ENCODE results near the gene ASRGL1. TPM values are rescaled to one million over a fixed set of nuclear protein-coding genes. Genes with fewer than 3 reads are reported as not detected.

ASRGL1 gene
- total RNA-seq, 4 donors from 2014 or later, result 0.38 to 12.6 (median 2.8) TPM

DNA sequence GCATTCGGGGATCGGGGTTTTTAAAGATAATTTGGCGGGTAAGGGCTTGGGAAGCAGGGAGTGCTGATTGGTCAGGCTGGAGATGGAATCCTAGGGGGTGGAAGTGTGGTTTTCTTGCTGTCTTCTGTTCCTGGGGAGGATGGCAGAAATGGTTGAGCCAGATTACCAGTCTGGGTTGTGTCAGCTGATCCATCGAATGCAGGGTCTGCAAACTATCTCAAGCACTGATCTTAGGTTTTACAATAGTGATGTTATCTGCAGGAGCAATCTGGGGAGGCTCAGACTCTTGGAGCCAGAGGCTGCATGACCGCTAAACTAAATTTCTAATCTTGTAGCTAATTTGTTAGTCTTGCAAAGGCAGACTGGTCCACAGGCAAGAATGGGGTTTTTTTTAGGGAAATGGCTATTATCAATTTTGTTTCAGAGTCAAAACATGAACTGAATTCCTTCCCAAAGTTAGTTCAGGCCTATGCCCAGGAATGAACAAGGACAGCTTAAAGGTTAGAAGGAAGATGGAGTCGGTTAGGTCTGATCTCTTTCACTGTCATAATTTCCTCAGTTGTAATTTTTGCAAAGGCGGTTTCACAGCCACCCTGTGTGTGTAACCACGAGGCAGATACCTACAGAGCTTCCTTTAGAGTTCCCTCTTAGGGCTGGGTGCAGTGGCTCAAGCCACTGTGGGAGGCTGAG lies 91.8 kb downstream of the ASRGL1 start:
- TF ChIP-seq CTCF (IDR thresholded peaks at IDR 0.05), result no peak
- no peak for TF ChIP-seq POLR2A (IDR thresholded peaks at IDR 0.05)
- no peak overlapping the region for H3K4me3 ChIP-seq (ENCODE audit: low read depth, poor library complexity, severe bottlenecking)
- intact Hi-C loops (cut with DNase I; ENCODE audit: low total_unique reads), result loop anchor here (5.0 kb wide), 1 partner anchor 113 kb away; no protein-coding TSS in a partner anchor
- 82 to 84% methylated on average over 8 of the region's 8 CpGs for WGBS, 2 donors
- no peak for DNase-seq (ENCODE audit: low spot score in 2 of 2)

DNA sequence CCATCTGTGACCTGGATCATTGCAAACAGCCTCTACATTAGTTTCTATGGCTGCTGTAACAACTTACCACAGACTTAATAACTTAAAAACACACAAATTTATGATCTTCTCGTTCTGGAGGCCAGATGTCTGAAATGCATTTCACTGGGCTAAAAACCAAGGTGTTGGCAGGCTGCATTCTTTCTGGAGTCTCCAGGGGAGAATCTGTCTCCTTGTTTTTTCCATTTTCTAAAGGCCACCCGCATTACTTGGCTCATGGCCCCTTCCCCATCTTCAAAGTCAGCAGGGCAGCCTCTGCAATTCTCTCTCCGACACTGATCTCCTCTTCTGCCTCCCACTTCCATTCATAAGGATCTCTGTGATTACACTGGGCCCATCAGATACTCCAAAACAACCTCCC lies 93.2 kb downstream of the ASRGL1 start:
- no peak overlapping the region for H3K4me3 ChIP-seq (ENCODE audit: low read depth, poor library complexity, severe bottlenecking)
- WGBS, 2 donors, result 46 to 47% methylated on average over 3 of the region's 3 CpGs
- TF ChIP-seq CTCF (IDR thresholded peaks at IDR 0.05), result no peak
- TF ChIP-seq POLR2A (IDR thresholded peaks at IDR 0.05), result no peak
- no peak for DNase-seq (ENCODE audit: low spot score in 2 of 2)
- intact Hi-C loops (cut with DNase I; ENCODE audit: low total_unique reads), result no loop called here

DNA sequence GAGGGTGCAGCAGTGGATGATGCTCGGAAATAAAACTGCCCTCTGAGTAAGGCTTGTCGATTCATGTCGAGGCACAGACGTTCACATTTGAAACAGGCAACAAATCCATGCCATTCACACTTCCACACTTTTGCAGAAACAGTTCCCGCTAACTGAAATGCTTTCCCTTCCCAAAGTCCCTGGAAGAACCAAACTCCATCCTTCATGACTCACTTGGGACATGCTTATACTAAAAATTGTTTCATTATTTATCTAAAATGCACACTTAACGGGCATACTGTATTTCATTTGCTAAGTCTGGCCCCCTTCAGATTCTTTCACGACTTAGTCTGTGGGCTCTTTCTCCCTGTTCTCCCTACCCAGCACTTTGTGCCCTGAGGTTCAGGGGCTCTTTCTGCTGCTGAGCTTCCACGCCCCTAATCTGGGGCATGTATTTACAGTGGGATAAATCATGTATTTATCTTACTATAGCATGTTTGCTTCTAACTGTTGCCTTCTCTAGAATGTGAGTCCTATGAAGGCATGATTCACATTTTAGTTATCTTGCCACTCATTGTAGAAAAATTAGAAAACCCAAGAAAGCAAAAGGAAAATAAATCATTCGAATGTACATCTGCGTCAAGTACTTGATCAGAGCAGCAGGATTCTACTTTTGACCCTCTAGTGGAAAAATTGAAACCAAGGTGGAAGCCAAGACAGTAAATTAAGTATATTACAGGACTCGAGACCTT lies 94.1 kb downstream of the ASRGL1 start:
- H3K4me3 ChIP-seq (ENCODE audit: low read depth, poor library complexity, severe bottlenecking), result no peak overlapping the region
- TF ChIP-seq CTCF (IDR thresholded peaks at IDR 0.05), result no peak
- TF ChIP-seq POLR2A (IDR thresholded peaks at IDR 0.05), result no peak
- DNase-seq (ENCODE audit: low spot score in 2 of 2), result no peak
- intact Hi-C loops (cut with DNase I; ENCODE audit: low total_unique reads), result no loop called here
- 54 to 57% methylated on average over 10 to 11 of the region's 11 CpGs for WGBS, 2 donors

GRCh38 chr11:62432695-62433094 lies 95.4 kb downstream of the ASRGL1 start:
- no peak overlapping the region for H3K4me3 ChIP-seq (ENCODE audit: low read depth, poor library complexity, severe bottlenecking)
- no peak for DNase-seq (ENCODE audit: low spot score in 2 of 2)
- intact Hi-C loops (cut with DNase I; ENCODE audit: low total_unique reads), result no loop called here
- WGBS, 2 donors, result 69 to 74% methylated on average over 9 of the region's 9 CpGs
- TF ChIP-seq POLR2A (IDR thresholded peaks at IDR 0.05), result no peak
- TF ChIP-seq CTCF (IDR thresholded peaks at IDR 0.05), result no peak

DNA sequence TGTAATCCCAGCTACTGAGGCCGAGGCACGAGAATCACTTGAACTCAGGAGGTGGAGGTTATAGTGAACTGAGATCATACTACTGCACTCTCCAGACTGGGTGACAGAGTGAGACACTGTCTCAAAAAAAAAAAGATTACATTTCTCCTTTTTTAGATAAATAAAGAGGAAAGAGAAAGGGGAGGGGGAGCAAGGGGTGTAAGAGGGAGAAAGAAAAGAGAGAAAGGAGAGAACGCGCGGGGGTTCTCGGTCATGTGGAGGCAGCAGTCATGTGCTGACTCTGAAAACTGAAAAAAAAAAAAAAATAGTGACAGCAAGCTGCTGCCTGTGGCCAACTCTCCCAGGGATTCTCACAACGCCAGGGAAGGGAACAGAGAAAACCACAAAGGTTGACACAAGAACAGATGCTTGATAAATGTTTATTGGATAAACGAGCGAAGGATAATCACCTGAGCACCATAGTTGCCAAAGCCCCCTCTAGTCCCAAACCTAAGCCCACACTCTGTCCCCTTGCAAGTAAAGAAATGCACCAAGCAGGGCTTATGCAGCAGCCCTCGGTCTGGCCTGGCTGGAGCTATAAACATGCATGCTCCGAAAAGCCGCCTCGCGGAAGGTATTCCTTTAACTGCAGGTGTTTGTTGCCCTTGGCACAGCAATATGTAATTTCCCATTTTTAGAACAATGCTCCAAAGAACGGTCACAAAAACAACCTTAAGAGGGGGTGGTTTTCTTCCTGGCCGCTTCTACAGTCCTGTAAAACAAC lies 96.1 kb downstream of the ASRGL1 start:
- TF ChIP-seq POLR2A (IDR thresholded peaks at IDR 0.05), result no peak
- no peak for TF ChIP-seq CTCF (IDR thresholded peaks at IDR 0.05)
- no peak overlapping the region for H3K4me3 ChIP-seq (ENCODE audit: low read depth, poor library complexity, severe bottlenecking)
- intact Hi-C loops (cut with DNase I; ENCODE audit: low total_unique reads), result no loop called here
- no peak for DNase-seq (ENCODE audit: low spot score in 2 of 2)
- WGBS, 2 donors, result 50 to 62% methylated on average over 16 of the region's 16 CpGs
